Globus pallidus (tissue), 1 donor: ENCODE measurements around the gene CHST13.
"Not testable (repeated sequence)": the region's sequence is repeated elsewhere in the genome, so short reads cannot be mapped to it uniquely, and the experiment has no call there.

Experiments used
- DNase-seq: peaks from one replicate; pipeline ENCODE4 v3.0.0-alpha.2; 2015; ENCODE audit warnings: low spot score

The CHST13 gene

GRCh38 chr3:126525853-126526667 is 2.1 kb downstream of the CHST13 start:
- no peak for DNase-seq

GRCh38 chr3:126526668-126527005 is 2.7 kb downstream of the CHST13 start:
- no peak for DNase-seq

- no peak for DNase-seq
Observed at GRCh38 chr3:126527006-126527405, 3.1 kb downstream of the CHST13 start.

GRCh38 chr3:126527455-126528211 is 3.7 kb downstream of the CHST13 start:
- DNase-seq, result no peak

GRCh38 chr3:126528419-126528799 is 4.5 kb downstream of the CHST13 start:
- DNase-seq, result no peak

- DNase-seq, result no peak
Observed at GRCh38 chr3:126528800-126529541, 5.0 kb downstream of the CHST13 start.

GRCh38 chr3:126529585-126530170 is 5.7 kb downstream of the CHST13 start:
- DNase-seq, result no peak

- DNase-seq, result no peak
Observed at GRCh38 chr3:126530171-126531050, 6.5 kb downstream of the CHST13 start.

- DNase-seq, result no peak
Observed at GRCh38 chr3:126531051-126531330, 7.0 kb downstream of the CHST13 start.

- DNase-seq, result no peak
Observed at GRCh38 chr3:126533506-126533905, 9.6 kb downstream of the CHST13 start.

GRCh38 chr3:126534716-126535115 is 10.8 kb downstream of the CHST13 start:
- DNase-seq, result not testable (repeated sequence)

GRCh38 chr3:126535636-126536035 is 11.7 kb downstream of the CHST13 start:
- no peak for DNase-seq

GRCh38 chr3:126536126-126536525 is 12.2 kb downstream of the CHST13 start:
- no peak for DNase-seq

- no peak for DNase-seq
Observed at GRCh38 chr3:126537116-126537729, 13.3 kb downstream of the CHST13 start.

- no peak for DNase-seq
Observed at GRCh38 chr3:126537730-126538281, 13.9 kb downstream of the CHST13 start.

- no peak for DNase-seq
Observed at GRCh38 chr3:126538316-126538715, 14.4 kb downstream of the CHST13 start.

GRCh38 chr3:126538966-126539365 is 15.0 kb downstream of the CHST13 start:
- DNase-seq, result no peak

- no peak for DNase-seq
Observed at GRCh38 chr3:126539558-126540250, 15.7 kb downstream of the CHST13 start.

GRCh38 chr3:126540342-126540849 is 16.4 kb downstream of the CHST13 start:
- peak; percentile 18 for DNase-seq
